Brain microvascular endothelial cell (primary cell): ENCODE measurements around the gene GOSR1.

Source experiments
- DNase-seq: peaks from one replicate; pipeline ENCODE4 v3.0.0-alpha.2; 2020
- H3K27ac ChIP-seq: fragments of 250-450 bp; sonication (Bioruptor Pico); 2 replicates; pipeline ENCODE4 v1.5.1; 2020; ENCODE audit warnings: mild to moderate bottlenecking, moderate library complexity
- H3K27me3 ChIP-seq: fragments of 250-450 bp; sonication (Bioruptor Pico); replicated peaks from 2 replicates; pipeline ENCODE4 v1.5.1; 2020; ENCODE audit warnings: mild to moderate bottlenecking
- H3K36me3 ChIP-seq: fragments of 250-450 bp; sonication (Bioruptor Pico); replicated peaks from 2 replicates; pipeline ENCODE4 v1.5.1; 2020; ENCODE audit warnings: mild to moderate bottlenecking
- H3K4me3 ChIP-seq: 2 replicates; pipeline ENCODE4 v1.5.1; 2011; ENCODE audit warnings: low read depth, mild to moderate bottlenecking, control low read depth, low read length, moderate library complexity
- in situ Hi-C: cut with HindIII; loops from 2 replicates; pipeline ENCODE4 v1.10.0; 2017; ENCODE audit warnings: low sequenced_read_pairs, low pct_ligation_motif_present
- TF ChIP-seq, protein P1 (sequence below): IDR thresholded peaks from 2 replicates; pipeline ENCODE4 v1.5.1; 2011; ENCODE audit warnings: low read depth, mild to moderate bottlenecking, moderate library complexity, low read length, control low read depth, inconsistent platforms; ENCODE audit errors: missing control alignments

Gene GOSR1

DNA sequence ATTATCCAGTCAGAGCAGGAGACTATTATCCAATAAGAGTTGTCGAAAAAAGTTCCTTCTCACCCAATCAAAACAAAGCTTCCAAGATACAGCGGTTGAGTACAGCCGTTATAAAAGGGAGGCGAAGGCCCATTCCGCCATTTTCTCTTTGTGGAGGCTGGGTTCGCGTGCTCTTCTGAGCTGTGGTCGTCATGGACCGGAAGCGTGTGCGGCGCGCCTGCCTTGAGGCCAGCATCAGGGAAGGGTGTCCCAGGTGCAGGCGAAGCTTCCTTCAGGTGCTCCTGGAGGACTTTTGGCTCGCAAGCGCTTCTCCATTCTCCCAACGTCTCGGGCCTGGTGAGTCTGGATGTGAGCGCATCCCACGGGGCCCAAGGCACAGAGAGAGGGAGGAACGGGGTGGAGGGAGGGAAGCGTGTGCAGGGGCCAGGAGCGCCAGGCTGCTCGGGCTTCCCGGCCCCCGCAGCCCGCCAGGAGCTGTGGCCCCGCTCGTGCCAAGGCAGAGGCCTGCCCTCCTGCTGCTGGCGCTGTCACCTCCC lies 99.2 kb downstream of the GOSR1 start:
- TF ChIP-seq, protein P1, sequence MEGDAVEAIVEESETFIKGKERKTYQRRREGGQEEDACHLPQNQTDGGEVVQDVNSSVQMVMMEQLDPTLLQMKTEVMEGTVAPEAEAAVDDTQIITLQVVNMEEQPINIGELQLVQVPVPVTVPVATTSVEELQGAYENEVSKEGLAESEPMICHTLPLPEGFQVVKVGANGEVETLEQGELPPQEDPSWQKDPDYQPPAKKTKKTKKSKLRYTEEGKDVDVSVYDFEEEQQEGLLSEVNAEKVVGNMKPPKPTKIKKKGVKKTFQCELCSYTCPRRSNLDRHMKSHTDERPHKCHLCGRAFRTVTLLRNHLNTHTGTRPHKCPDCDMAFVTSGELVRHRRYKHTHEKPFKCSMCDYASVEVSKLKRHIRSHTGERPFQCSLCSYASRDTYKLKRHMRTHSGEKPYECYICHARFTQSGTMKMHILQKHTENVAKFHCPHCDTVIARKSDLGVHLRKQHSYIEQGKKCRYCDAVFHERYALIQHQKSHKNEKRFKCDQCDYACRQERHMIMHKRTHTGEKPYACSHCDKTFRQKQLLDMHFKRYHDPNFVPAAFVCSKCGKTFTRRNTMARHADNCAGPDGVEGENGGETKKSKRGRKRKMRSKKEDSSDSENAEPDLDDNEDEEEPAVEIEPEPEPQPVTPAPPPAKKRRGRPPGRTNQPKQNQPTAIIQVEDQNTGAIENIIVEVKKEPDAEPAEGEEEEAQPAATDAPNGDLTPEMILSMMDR = no peak
- H3K4me3 ChIP-seq = peak overlapping the region; percentile 31
- no peak for DNase-seq
- in situ Hi-C loops = no loop called here
- no peaks in the 10 kb centered on the region for H3K27me3 ChIP-seq
- H3K36me3 ChIP-seq = no peaks in the 10 kb centered on the region
- no peak overlapping the region for H3K27ac ChIP-seq
